Retinal pigment epithelial cell (primary cell): Measurements from ENCODE around the gene FMOD.
"Not testable (repeated sequence)": the region's sequence is repeated elsewhere in the genome, so short reads cannot be mapped to it uniquely, and the experiment has no call there.

Experiments
- DNase-seq: peaks from one replicate; pipeline ENCODE4 v3.0.0-alpha.2; 2010; ENCODE audit warnings: low read depth
- H3K4me3 ChIP-seq: 2 replicates; pipeline ENCODE4 v1.5.1; 2011; ENCODE audit warnings: mild to moderate bottlenecking, low read length, control low read depth, moderate library complexity
- CTCF ChIP-seq: conservative IDR thresholded peaks from 2 replicates; pipeline ENCODE4 v1.5.1; 2011; ENCODE audit warnings: low read depth, low read length, control low read depth, inconsistent platforms

Gene FMOD

GRCh38 chr1:203321273-203322052 is 29.5 kb downstream of the FMOD start:
- no peak overlapping the region for H3K4me3 ChIP-seq
- no peak for DNase-seq
- no peak for TF ChIP-seq CTCF

- no peak for DNase-seq
- H3K4me3 ChIP-seq: no peak overlapping the region
- no peak for TF ChIP-seq CTCF
Observed at GRCh38 chr1:203320591-203321272, 30.2 kb downstream of the FMOD start.

- DNase-seq: no peak
- no peak overlapping the region for H3K4me3 ChIP-seq
- no peak for TF ChIP-seq CTCF
Observed at GRCh38 chr1:203318229-203318517, 32.7 kb downstream of the FMOD start.

- no peak for TF ChIP-seq CTCF
- H3K4me3 ChIP-seq: no peak overlapping the region
- no peak for DNase-seq
Observed at GRCh38 chr1:203317429-203318228, 33.3 kb downstream of the FMOD start.

GRCh38 chr1:203316626-203317093 is 34.3 kb downstream of the FMOD start:
- peak; percentile 62 for DNase-seq
- TF ChIP-seq CTCF: no peak
- no peak overlapping the region for H3K4me3 ChIP-seq

GRCh38 chr1:203314025-203314759 is 36.7 kb downstream of the FMOD start:
- H3K4me3 ChIP-seq, DNase-seq: not testable (repeated sequence)
